DOHH2 (cell line): Measurements from ENCODE around the gene ERAP2.

Experiments
- H3F3A ChIP-seq: fragments of 200-600 bp; sonication (generic), shearing (Covaris generic); 2 replicates; pipeline ENCODE4 v1.6.0; 2016; ENCODE audit warnings: antibody characterized with exemption, mild to moderate bottlenecking; ENCODE audit not compliant: control insufficient read depth, insufficient read depth
- H3K27ac ChIP-seq: fragments of 200-600 bp; sonication (generic); 2 replicates; pipeline ENCODE4 v1.5.1; 2014; ENCODE audit warnings: low read depth, mild to moderate bottlenecking, low read length, moderate library complexity
- H3K27me3 ChIP-seq: fragments of 200-600 bp; sonication (generic); 2 replicates; pipeline ENCODE4 v1.6.1; 2014; ENCODE audit warnings: mild to moderate bottlenecking, low read length, mixed read lengths; ENCODE audit not compliant: control insufficient read depth
- H3K36me3 ChIP-seq: fragments of 200-600 bp; sonication (generic); 2 replicates; pipeline ENCODE4 v1.6.1; 2014; ENCODE audit warnings: mild to moderate bottlenecking, low read length, moderate library complexity, mixed read lengths; ENCODE audit not compliant: control insufficient read depth
- H3K4me1 ChIP-seq: fragments of 200-600 bp; sonication (generic); 2 replicates; pipeline ENCODE4 v1.6.1; 2014; ENCODE audit warnings: mild to moderate bottlenecking, low read length, mixed read lengths; ENCODE audit not compliant: control insufficient read depth
- H3K4me2 ChIP-seq: fragments of 200-600 bp; sonication (generic); 2 replicates; pipeline ENCODE4 v1.6.0; 2014; ENCODE audit warnings: mild to moderate bottlenecking, low read length, moderate library complexity
- H3K4me3 ChIP-seq: fragments of 200-600 bp; sonication (generic); 2 replicates; pipeline ENCODE4 v1.5.1; 2014; ENCODE audit warnings: mild to moderate bottlenecking, low read length, mixed read lengths
- H3K79me2 ChIP-seq: fragments of 200-600 bp; sonication (generic); 2 replicates; pipeline ENCODE4 v1.6.1; 2014; ENCODE audit warnings: mild to moderate bottlenecking, low read length, mixed read lengths; ENCODE audit not compliant: control insufficient read depth
- H3K9me2 ChIP-seq: fragments of 200-600 bp; sonication (generic); replicated peaks from 2 replicates; pipeline ENCODE4 v1.6.1; 2014; ENCODE audit warnings: mild to moderate bottlenecking, low read length, mixed read lengths; ENCODE audit not compliant: control insufficient read depth
- H3K9me3 ChIP-seq: fragments of 200-600 bp; sonication (generic); 2 replicates; pipeline ENCODE4 v1.6.1; 2014; ENCODE audit warnings: antibody characterized with exemption, low read length, mixed read lengths; ENCODE audit not compliant: control insufficient read depth, insufficient read depth
- H4K20me1 ChIP-seq: fragments of 200-600 bp; sonication (generic); 2 replicates; pipeline ENCODE4 v1.6.0; 2014; ENCODE audit warnings: low read depth, mild to moderate bottlenecking, antibody characterized with exemption, low read length, moderate library complexity; ENCODE audit not compliant: control insufficient read depth, insufficient read depth
- CTCF ChIP-seq: fragments of 200-600 bp; sonication (generic); IDR thresholded peaks from one replicate; pipeline ENCODE4 v1.5.1; 2014; ENCODE audit warnings: antibody characterized with exemption, mild to moderate bottlenecking, low read depth, low read length; ENCODE audit not compliant: poor library complexity, severe bottlenecking
- EZH2phosphoT487 ChIP-seq: fragments of 200-600 bp; sonication (generic); IDR thresholded peaks from 2 replicates; pipeline ENCODE4 v1.6.1; 2017; ENCODE audit warnings: borderline replicate concordance, mild to moderate bottlenecking, antibody characterized with exemption, low read length, moderate library complexity, mixed read lengths

The ERAP2 gene

DNA sequence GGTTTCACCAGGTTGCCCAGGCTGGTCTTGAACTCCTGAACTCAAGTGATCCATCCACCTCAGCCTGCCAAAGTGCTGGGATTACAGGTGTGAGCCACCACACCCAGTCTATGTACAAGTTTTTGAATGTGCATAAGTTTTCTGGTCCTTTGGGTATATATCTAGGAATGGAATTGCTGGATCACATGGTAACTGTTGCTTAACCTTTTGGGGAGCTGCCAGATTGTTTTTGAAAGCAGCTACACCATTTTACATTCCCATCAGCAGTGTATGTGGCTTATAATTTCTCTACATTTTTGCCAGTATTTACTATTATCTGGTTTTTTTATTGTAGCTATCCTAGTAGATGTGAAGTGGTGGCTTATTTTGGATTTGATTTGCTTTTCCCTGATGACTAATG lies 50.7 kb downstream of the ERAP2 start:
- Histone ChIP-seq H4K20me1 (no peaks in the 10 kb centered on the region), H3K9me2 (no peaks in the 10 kb centered on the region), H3F3A (0 out of 2 replicates have a peak, but pooled peaks cover 3% of the 10 kb centered on the region), H3K4me2 (no peak overlapping the region), H3K36me3 (no peaks in the 10 kb centered on the region), H3K9me3 (no peaks in the 10 kb centered on the region), H3K4me3 (no peak overlapping the region), H3K27me3 (no peaks in the 10 kb centered on the region), H3K79me2 (peaks cover 7% of the 10 kb centered on the region), H3K27ac (no peak overlapping the region), H3K4me1 (peaks cover 85% of the 10 kb centered on the region)
- TF ChIP-seq CTCF, result no peak

GRCh38 chr5:96928931-96929708 lies 52.8 kb downstream of the ERAP2 start:
- peaks cover 83% of the 10 kb centered on the region for H3K4me1 ChIP-seq
- peaks cover 8% of the 10 kb centered on the region for H3K36me3 ChIP-seq
- H3K4me3 ChIP-seq, result no peak overlapping the region
- 0 out of 2 replicates have a peak overlapping the region, but pooled peaks have one; percentile 1 for H3K27ac ChIP-seq
- H3K9me2 ChIP-seq, result no peaks in the 10 kb centered on the region
- H4K20me1 ChIP-seq, result no peaks in the 10 kb centered on the region
- peaks cover 11% of the 10 kb centered on the region for H3F3A ChIP-seq
- H3K4me2 ChIP-seq, result peak overlapping the region; percentile 37
- no peaks in the 10 kb centered on the region for H3K9me3 ChIP-seq
- peaks cover 28% of the 10 kb centered on the region for H3K79me2 ChIP-seq
- H3K27me3 ChIP-seq, result no peaks in the 10 kb centered on the region; the same call in 1 of the 2 replicates
- TF ChIP-seq EZH2phosphoT487 (no peak), CTCF (no peak)

- Histone ChIP-seq H3K9me2 (no peaks in the 10 kb centered on the region), H3K9me3 (no peaks in the 10 kb centered on the region), H3K4me3 (no peak overlapping the region), H3K4me2 (no peak overlapping the region), H3F3A (peaks cover 14% of the 10 kb centered on the region), H3K27ac (no peak overlapping the region), H3K36me3 (peaks cover 12% of the 10 kb centered on the region), H4K20me1 (no peaks in the 10 kb centered on the region), H3K27me3 (no peaks in the 10 kb centered on the region; the same call in 1 of the 2 replicates), H3K79me2 (peaks cover 30% of the 10 kb centered on the region), H3K4me1 (peaks cover 77% of the 10 kb centered on the region)
- no peak for TF ChIP-seq CTCF
- TF ChIP-seq EZH2phosphoT487, result no peak
Measured at GRCh38 chr5:96930058-96930457, 53.8 kb downstream of the ERAP2 start.
